ENCODE measurements around the gene SNRNP27. TPM values are rescaled to one million over a fixed set of nuclear protein-coding genes. Genes with fewer than 3 reads are reported as not detected.
"Not testable (repeated sequence)": the region's sequence is repeated elsewhere in the genome, so short reads cannot be mapped to it uniquely, and the experiment has no call there.

The SNRNP27 gene
- polyA plus RNA-seq, 2 of the 4 experiments (the other 2 are of a cell fraction): 90.8 to 115 TPM

DNA sequence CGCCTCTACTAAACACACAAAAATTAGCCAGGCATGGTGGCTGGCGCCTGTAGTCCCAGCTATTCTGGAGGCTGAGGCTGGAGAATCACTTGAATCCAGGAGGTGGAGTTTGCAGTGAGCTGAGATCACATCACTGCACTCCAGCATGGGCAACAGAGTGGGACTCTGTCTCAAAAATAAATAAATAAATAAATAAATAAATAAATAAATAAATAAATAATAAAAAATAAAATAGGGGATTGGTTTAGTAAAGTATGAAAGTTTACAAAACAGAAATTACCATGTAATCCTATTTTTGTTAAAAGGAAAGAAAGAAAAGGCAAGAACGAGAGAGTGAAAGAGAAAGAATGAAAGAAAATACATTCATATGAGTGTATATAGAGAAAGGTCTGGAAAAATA, 56.9 kb downstream of the SNRNP27 start:
- POLR2A ChIA-PET; H3K4me2 ChIP-seq; FAIRE-seq; ATAC-seq; DNase-seq (ENCODE audit: low read depth in 1 of 2, low spot score in 1 of 2); H3K4me3 ChIP-seq; H3K27ac ChIP-seq; H3K9me3 ChIP-seq: not testable (repeated sequence)
- 82% methylated on average over 3 of the region's 3 CpGs for WGBS (ENCODE audit: missing lambda C conversion rate)
- CTCF ChIA-PET: interaction anchor here (0.9 to 1.8 kb wide), 2 partner anchors 14 to 27 kb away, joined by 4 read pairs; no protein-coding TSS in a partner anchor
- TF ChIP-seq ZC3H11A (IDR thresholded peaks at IDR 0.05): peak; percentile 86
- H3K4me1 ChIP-seq: peaks cover 19% of the 10 kb centered on the region

DNA sequence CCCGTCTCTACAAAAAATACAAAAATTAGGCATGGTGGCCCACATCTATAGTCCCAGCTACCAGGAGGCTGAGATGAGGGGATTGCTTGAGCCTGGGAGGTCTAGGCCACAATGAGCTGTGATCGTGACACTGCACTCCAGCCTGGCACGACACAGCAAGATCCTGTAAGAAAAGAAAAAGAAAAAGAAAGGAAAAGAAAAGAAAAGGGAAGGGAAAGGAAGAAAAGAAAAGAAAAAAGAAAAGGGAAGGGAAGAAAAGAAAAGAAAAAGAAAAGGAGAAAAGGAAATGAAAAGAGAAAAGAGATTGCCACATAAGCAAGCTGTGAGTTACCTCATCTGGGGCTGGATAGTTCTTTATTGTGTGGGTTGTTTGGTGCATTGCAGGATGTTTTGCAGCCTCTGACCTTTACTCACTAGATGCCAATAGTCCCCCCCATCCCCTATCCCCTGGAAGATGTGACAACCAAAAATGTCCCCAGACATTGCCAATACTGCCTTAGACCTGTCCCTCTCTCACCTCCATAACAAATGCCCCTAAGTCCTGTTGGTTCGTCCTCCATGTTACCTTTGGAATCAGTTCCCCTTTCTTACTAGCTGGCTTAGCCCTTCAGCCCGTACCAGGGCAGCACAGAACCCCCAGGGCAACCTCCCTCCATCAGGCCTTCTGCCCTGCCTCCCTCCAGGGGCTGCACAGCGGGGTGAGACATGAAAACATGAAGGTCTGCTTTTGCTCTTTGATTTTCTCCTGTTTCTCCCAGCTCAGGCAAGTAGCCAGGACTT, 58.8 kb downstream of the SNRNP27 start:
- Histone ChIP-seq H3K4me3 (no peak overlapping the region), H3K27ac (0 out of 6 replicates have a peak overlapping the region, but pooled peaks of 1 of the 2 experiments have one; percentile 16), H3K9me3 (no peaks in the 10 kb centered on the region), H3K4me2 (no peak overlapping the region), H3K4me1 (peaks cover under 1% of the 10 kb centered on the region; the same call in 2 of the 3 replicates)
- WGBS (ENCODE audit: missing lambda C conversion rate): 80% methylated on average over 6 of the region's 6 CpGs
- FAIRE-seq: no peak
- TF ChIP-seq SMC3 (IDR thresholded peaks at IDR 0.05) (no peak), NR3C1 (IDR thresholded peaks at IDR 0.05) (no peak)
- ATAC-seq: no peak
- DNase-seq (ENCODE audit: low read depth in 1 of 2, low spot score in 1 of 2): no peak
- ChIA-PET CTCF (interaction anchor here (1.0 to 1.8 kb wide), 2 partner anchors 9 to 12 kb away, joined by 3 to 4 read pairs; partner anchors contain the start of gene ASPRV1), POLR2A (no interaction called here)

GRCh38 chr2:69954084-69954483, 60.3 kb downstream of the SNRNP27 start:
- 97% methylated on average over 1 of the region's 1 CpG for WGBS (ENCODE audit: missing lambda C conversion rate)
- H3K27ac ChIP-seq: no peak overlapping the region
- ChIA-PET POLR2A (no interaction called here), CTCF (interaction anchor here (1.1 to 3.2 kb wide), 2 partner anchors 9 to 55 kb away, joined by 3 to 13 read pairs; no protein-coding TSS in a partner anchor)
- H3K4me1 ChIP-seq: no peaks in the 10 kb centered on the region
- ATAC-seq (no peak), DNase-seq (ENCODE audit: low read depth in 1 of 2, low spot score in 1 of 2) (no peak), FAIRE-seq (no peak)
- H3K9me3 ChIP-seq: no peaks in the 10 kb centered on the region
- no peak for TF ChIP-seq CBX2 (IDR thresholded peaks at IDR 0.05; ENCODE audit: borderline replicate concordance, low read depth)
- TF ChIP-seq RNF2 (IDR thresholded peaks at IDR 0.05; ENCODE audit: borderline replicate concordance, low read depth): no peak
- no peak for TF ChIP-seq ZC3H11A (IDR thresholded peaks at IDR 0.05)
- no peak for TF ChIP-seq HDAC2 (IDR thresholded peaks at IDR 0.05)
- TF ChIP-seq MAX (IDR thresholded peaks at IDR 0.05): no peak
- TF ChIP-seq JUNB (IDR thresholded peaks at IDR 0.05): no peak
- TF ChIP-seq, protein P1, sequence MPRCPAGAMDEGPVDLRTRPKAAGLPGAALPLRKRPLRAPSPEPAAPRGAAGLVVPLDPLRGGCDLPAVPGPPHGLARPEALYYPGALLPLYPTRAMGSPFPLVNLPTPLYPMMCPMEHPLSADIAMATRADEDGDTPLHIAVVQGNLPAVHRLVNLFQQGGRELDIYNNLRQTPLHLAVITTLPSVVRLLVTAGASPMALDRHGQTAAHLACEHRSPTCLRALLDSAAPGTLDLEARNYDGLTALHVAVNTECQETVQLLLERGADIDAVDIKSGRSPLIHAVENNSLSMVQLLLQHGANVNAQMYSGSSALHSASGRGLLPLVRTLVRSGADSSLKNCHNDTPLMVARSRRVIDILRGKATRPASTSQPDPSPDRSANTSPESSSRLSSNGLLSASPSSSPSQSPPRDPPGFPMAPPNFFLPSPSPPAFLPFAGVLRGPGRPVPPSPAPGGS (IDR thresholded peaks at IDR 0.05): no peak
- TF ChIP-seq FOSB (CRISPR knock-in tag; IDR thresholded peaks at IDR 0.05): no peak
- TF ChIP-seq REST (IDR thresholded peaks at IDR 0.05): no peak
- no peak for TF ChIP-seq HOXA7 (CRISPR knock-in tag; IDR thresholded peaks at IDR 0.05)
- TF ChIP-seq RAD21 (conservative IDR thresholded peaks at IDR 0.05 in 1 of 2, IDR thresholded peaks at IDR 0.05 in 1 of 2): no peak
- TF ChIP-seq KDM1A (IDR thresholded peaks at IDR 0.05; ENCODE audit: low read depth): no peak
- no peak for TF ChIP-seq SMC3 (IDR thresholded peaks at IDR 0.05)
- TF ChIP-seq GATA3 (IDR thresholded peaks at IDR 0.05; ENCODE audit: borderline replicate concordance): no peak
- no peak for TF ChIP-seq KDM5A (IDR thresholded peaks at IDR 0.05)
- TF ChIP-seq PHF8 (IDR thresholded peaks at IDR 0.05; ENCODE audit: borderline replicate concordance, low read depth): no peak
- TF ChIP-seq HEYL (CRISPR knock-in tag; IDR thresholded peaks at IDR 0.05): no peak
- no peak overlapping the region for H3K4me2 ChIP-seq
- no peak overlapping the region for H3K4me3 ChIP-seq

Small RNA genes lying within 50 kb of the gene (small RNA-seq; reads per million reads assigned to genes)
- gene RPL23AP92: 0 reads per million in 6 experiments

Other genes starting within 250 kb of the SNRNP27 start
- gene ANXA4, start 151.8 kb upstream of the SNRNP27 start, polyA plus RNA-seq (2011; rRNA removed): 341 and 360 TPM in 2 replicates
- 514 to 554 TPM (median 521 TPM) in 3 replicates for gene ANXA4, start 151.8 kb upstream of the SNRNP27 start, polyA plus RNA-seq (2017; fragmentation: RNase III; extraction: RNeasy Plus Mini Kit Qiagen cat#74134 plus additional on column Dnase treatment)
- gene GMCL1, start 64.3 kb upstream of the SNRNP27 start, polyA plus RNA-seq (2011; rRNA removed): 16.3 and 21.1 TPM in 2 replicates
- gene GMCL1, start 64.3 kb upstream of the SNRNP27 start, polyA plus RNA-seq (2017; fragmentation: RNase III; extraction: RNeasy Plus Mini Kit Qiagen cat#74134 plus additional on column Dnase treatment): 13.7 to 16.6 TPM (median 15.3 TPM) in 3 replicates
- 7.4 and 8.3 TPM in 2 replicates for gene MXD1, start 21.2 kb downstream of the SNRNP27 start, polyA plus RNA-seq (2011; rRNA removed)
- 2.0 to 2.5 TPM (median 2.0 TPM) in 3 replicates for gene MXD1, start 21.2 kb downstream of the SNRNP27 start, polyA plus RNA-seq (2017; fragmentation: RNase III; extraction: RNeasy Plus Mini Kit Qiagen cat#74134 plus additional on column Dnase treatment)
- gene ASPRV1, start 67.7 kb downstream of the SNRNP27 start, polyA plus RNA-seq (2011; rRNA removed): 0.36 and 0.57 TPM in 2 replicates
- 0.30 to 0.36 TPM (median 0.31 TPM) in 3 replicates for gene ASPRV1, start 67.7 kb downstream of the SNRNP27 start, polyA plus RNA-seq (2017; fragmentation: RNase III; extraction: RNeasy Plus Mini Kit Qiagen cat#74134 plus additional on column Dnase treatment)
- gene PCBP1, start 193.5 kb downstream of the SNRNP27 start, polyA plus RNA-seq (2011; rRNA removed): 86.8 and 134 TPM in 2 replicates
- 284 to 310 TPM (median 304 TPM) in 3 replicates for gene PCBP1, start 193.5 kb downstream of the SNRNP27 start, polyA plus RNA-seq (2017; fragmentation: RNase III; extraction: RNeasy Plus Mini Kit Qiagen cat#74134 plus additional on column Dnase treatment)